Mesenchymal stem cell (in vitro differentiated cells and primary cell): ENCODE data around the gene DCTN2.

Source experiments
- DNase-seq: peaks from one replicate; pipeline ENCODE4 v3.0.0-alpha.2; 2013
- H2AFZ ChIP-seq: one replicate; pipeline ENCODE4 v1.6.1; 2013; ENCODE audit warnings: low read depth, mild to moderate bottlenecking, control low read depth, inconsistent platforms, low read length, moderate library complexity
- H2AK5ac ChIP-seq: 2 replicates; pipeline ENCODE4 v1.6.1; 2013; ENCODE audit warnings: low read length, moderate library complexity, mild to moderate bottlenecking, inconsistent platforms; ENCODE audit not compliant: severe bottlenecking
- H2BK120ac ChIP-seq: one replicate; pipeline ENCODE4 v1.6.1; 2013; ENCODE audit warnings: low read depth, mild to moderate bottlenecking, inconsistent platforms, low read length, moderate library complexity
- H2BK12ac ChIP-seq, 2 experiments: one replicate each; pipeline ENCODE4 v1.6.1; 2013; ENCODE audit warnings: inconsistent platforms in 2 of 2, low read length in 2 of 2, mild to moderate bottlenecking in 2 of 2, moderate library complexity in 2 of 2, control low read depth in 1 of 2
- H2BK15ac ChIP-seq: one replicate; pipeline ENCODE4 v1.6.1; 2013; ENCODE audit warnings: mild to moderate bottlenecking, low read depth, inconsistent platforms; ENCODE audit not compliant: poor library complexity, severe bottlenecking
- H2BK5ac ChIP-seq: 2 replicates; pipeline ENCODE4 v1.6.1; 2013; ENCODE audit warnings: low read depth, mild to moderate bottlenecking, low read length, control low read depth, inconsistent platforms; ENCODE audit not compliant: poor library complexity, severe bottlenecking
- H3K14ac ChIP-seq, 2 experiments: one replicate each; pipeline ENCODE4 v1.6.1; 2013; ENCODE audit warnings: inconsistent platforms in 2 of 2, low read length in 2 of 2, control low read depth in 1 of 2, mild to moderate bottlenecking in 1 of 2, moderate library complexity in 1 of 2
- H3K18ac ChIP-seq, 2 experiments: one replicate each; pipeline ENCODE4 v1.6.1; 2013; ENCODE audit warnings: inconsistent platforms in 2 of 2, low read length in 2 of 2, control low read depth in 1 of 2, low read depth in 1 of 2, mild to moderate bottlenecking in 1 of 2
- H3K23ac ChIP-seq, 2 experiments: one replicate each; pipeline ENCODE4 v1.6.1; 2013; ENCODE audit warnings: inconsistent platforms in 2 of 2, low read length in 2 of 2, mild to moderate bottlenecking in 2 of 2, moderate library complexity in 2 of 2, control low read depth in 1 of 2
- H3K27ac ChIP-seq: 2 replicates; pipeline ENCODE4 v1.5.1; 2013; ENCODE audit warnings: mild to moderate bottlenecking, moderate library complexity, low read length, control low read depth, inconsistent platforms; ENCODE audit not compliant: poor library complexity, severe bottlenecking
- H3K27me3 ChIP-seq, 2 experiments: 2 replicates each; pipeline versions ENCODE4 v1.6.1 to v1.7.0; 2013; ENCODE audit warnings: low read length in 2 of 2, mild to moderate bottlenecking in 2 of 2, moderate library complexity in 2 of 2, control low read depth in 1 of 2, inconsistent platforms in 1 of 2; ENCODE audit not compliant: control insufficient read depth in 1 of 2, insufficient read depth in 1 of 2
- H3K36me3 ChIP-seq, 2 experiments: 2 replicates each; pipeline versions ENCODE4 v1.6.1 to v1.7.0; 2013; ENCODE audit warnings: low read length in 2 of 2, control low read depth in 1 of 2, inconsistent platforms in 1 of 2, low read depth in 1 of 2, mild to moderate bottlenecking in 1 of 2; ENCODE audit not compliant: insufficient read depth in 2 of 2, control insufficient read depth in 1 of 2
- H3K4ac ChIP-seq, 2 experiments: one replicate each; pipeline ENCODE4 v1.6.1; 2013; ENCODE audit warnings: inconsistent platforms in 2 of 2, low read length in 2 of 2, mild to moderate bottlenecking in 2 of 2, moderate library complexity in 2 of 2, control low read depth in 1 of 2, low read depth in 1 of 2
- H3K4me1 ChIP-seq: 2 replicates; pipeline ENCODE4 v1.6.1; 2013; ENCODE audit warnings: low read depth, low read length, control low read depth; ENCODE audit not compliant: control insufficient read depth, insufficient read depth
- H3K4me2 ChIP-seq: 2 replicates; pipeline ENCODE4 v1.6.1; 2013; ENCODE audit warnings: low read length, mild to moderate bottlenecking, inconsistent platforms; ENCODE audit not compliant: poor library complexity, severe bottlenecking
- H3K4me3 ChIP-seq, 2 experiments: 2 replicates each; pipeline versions ENCODE4 v1.5.1 to v1.7.0; 2013; ENCODE audit warnings: low read length in 2 of 2, mild to moderate bottlenecking in 2 of 2, control low read depth in 1 of 2, low read depth in 1 of 2; ENCODE audit not compliant: insufficient read depth in 1 of 2
- H3K79me1 ChIP-seq: replicated peaks from 2 replicates; pipeline ENCODE4 v1.6.1; 2013; ENCODE audit warnings: mild to moderate bottlenecking, control low read depth, low read length, inconsistent platforms; ENCODE audit not compliant: poor library complexity, severe bottlenecking
- H3K9ac ChIP-seq: 2 replicates; pipeline ENCODE4 v1.7.0; 2013; ENCODE audit warnings: mild to moderate bottlenecking, low read length, moderate library complexity
- H3K9me3 ChIP-seq: 2 replicates; pipeline ENCODE4 v1.7.0; 2013; ENCODE audit warnings: mild to moderate bottlenecking, low read length; ENCODE audit not compliant: control insufficient read depth
- H4K8ac ChIP-seq: one replicate; pipeline ENCODE4 v1.6.1; 2013; ENCODE audit warnings: inconsistent platforms, mild to moderate bottlenecking, low read length, moderate library complexity
- H4K91ac ChIP-seq: one replicate; pipeline ENCODE4 v1.6.1; 2013; ENCODE audit warnings: mild to moderate bottlenecking, low read length, inconsistent platforms
- WGBS: methylation state at CpG from one replicate; pipeline ENCODE4 v1.1.7; 2013; ENCODE audit warnings: mixed read lengths; 5-methylcytosine and 5-hydroxymethylcytosine counted together

The DCTN2 gene

GRCh38 chr12:57580466-57580795 is 33.4 kb upstream of the DCTN2 start:
- no peak overlapping the region for H2BK12ac ChIP-seq
- no peak overlapping the region for H3K23ac ChIP-seq
- H2AFZ ChIP-seq = no peak overlapping the region
- H3K4ac ChIP-seq = no peak overlapping the region
- H3K36me3 ChIP-seq = peaks cover 0 to 14% of the 10 kb centered on the region in 2 experiments
- no peak overlapping the region for H2BK15ac ChIP-seq
- H4K91ac ChIP-seq = no peak overlapping the region
- H3K4me2 ChIP-seq = no peak overlapping the region
- no peak for DNase-seq
- no peak overlapping the region for H4K8ac ChIP-seq
- H3K27ac ChIP-seq = no peak overlapping the region
- H3K4me1 ChIP-seq = no peaks in the 10 kb centered on the region
- no peak overlapping the region for H3K4me3 ChIP-seq
- 79% methylated on average over 2 of the region's 4 CpGs for WGBS
- H3K27me3 ChIP-seq = peaks cover 23 to 69% of the 10 kb centered on the region in 2 experiments
- H3K9ac ChIP-seq = no peak overlapping the region
- no peak overlapping the region for H2BK120ac ChIP-seq
- H3K79me1 ChIP-seq = no peaks in the 10 kb centered on the region
- H2BK5ac ChIP-seq = no peak overlapping the region
- H3K18ac ChIP-seq = no peak overlapping the region
- no peaks in the 10 kb centered on the region for H3K9me3 ChIP-seq
- H2AK5ac ChIP-seq = no peak overlapping the region
- no peak overlapping the region for H3K14ac ChIP-seq

DNA sequence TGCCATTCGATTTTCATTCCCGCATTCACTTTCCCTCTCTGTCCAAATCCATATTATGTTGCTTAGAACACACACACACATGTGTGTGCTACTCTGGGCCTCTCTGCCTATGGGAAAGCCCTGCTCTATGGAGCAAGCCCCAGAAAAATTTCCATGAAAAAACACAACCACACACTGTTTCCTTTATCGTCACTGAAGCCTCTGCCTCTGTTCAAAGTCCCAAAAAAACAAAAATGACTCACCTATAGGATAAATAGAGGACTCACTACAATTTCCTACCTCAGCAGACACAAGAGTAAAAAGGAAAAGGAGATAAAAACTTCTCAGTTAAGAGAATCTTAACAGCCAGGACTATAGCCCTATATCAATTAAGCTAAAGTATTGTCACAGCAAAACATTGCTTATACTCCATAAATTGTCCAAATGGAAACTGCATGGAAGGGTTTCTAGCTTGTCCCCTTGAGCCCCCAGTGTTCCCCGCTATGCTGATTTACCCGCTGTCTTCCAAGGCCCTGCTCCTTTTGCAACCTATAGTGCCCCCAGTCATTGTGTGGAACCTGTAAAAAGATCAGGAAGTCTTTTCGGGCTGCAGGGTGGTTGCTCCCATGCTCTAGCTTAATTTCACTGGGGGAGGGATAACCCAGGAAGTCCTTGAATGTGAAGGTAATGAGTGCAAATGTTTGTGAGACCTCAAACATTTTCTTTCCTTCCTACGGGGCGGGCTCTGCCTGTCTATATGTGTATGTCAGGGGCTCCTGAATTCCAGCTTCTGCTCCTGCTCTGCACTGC is 32.9 kb upstream of the DCTN2 start:
- Histone ChIP-seq H3K4ac (no peak overlapping the region), H3K9ac (no peak overlapping the region), H3K27ac (no peak overlapping the region), H2AFZ (no peak overlapping the region), H4K8ac (no peak overlapping the region), H2BK12ac (no peak overlapping the region), H2AK5ac (no peak overlapping the region), H3K4me1 (no peaks in the 10 kb centered on the region), H3K4me3 (no peak overlapping the region), H2BK5ac (no peak overlapping the region), H3K27me3 (peaks cover 17 to 67% of the 10 kb centered on the region in 2 experiments), H3K36me3 (peaks cover 0 to 20% of the 10 kb centered on the region in 2 experiments), H3K14ac (no peak overlapping the region), H2BK15ac (no peak overlapping the region), H2BK120ac (no peak overlapping the region), H3K79me1 (no peaks in the 10 kb centered on the region), H3K18ac (no peak overlapping the region), H3K23ac (no peak overlapping the region), H4K91ac (no peak overlapping the region), H3K9me3 (no peaks in the 10 kb centered on the region), H3K4me2 (no peak overlapping the region)
- DNase-seq = no peak
- WGBS = 88% methylated on average over 8 of the region's 8 CpGs

DNA sequence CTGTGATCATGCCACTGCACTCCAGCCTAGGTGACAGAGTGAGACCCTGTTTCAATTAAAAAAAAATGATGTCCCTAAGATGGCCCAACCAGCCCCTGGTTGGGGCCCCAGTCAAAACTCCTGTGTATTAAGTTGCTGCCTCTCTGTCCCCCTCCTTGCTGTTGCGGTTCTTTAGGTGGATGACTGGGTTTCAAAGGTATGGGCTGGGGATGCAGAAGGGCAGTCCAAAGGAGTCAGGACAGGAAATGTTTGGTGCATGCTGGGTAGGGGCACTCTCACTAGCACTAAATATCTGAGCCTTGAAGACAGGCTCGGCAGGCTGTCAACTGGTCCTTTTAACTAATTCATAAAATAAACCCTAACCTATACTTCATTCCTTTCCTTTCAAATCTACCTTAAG is 32.0 kb upstream of the DCTN2 start:
- Histone ChIP-seq H4K91ac (no peak overlapping the region), H3K4me3 (no peak overlapping the region), H3K36me3 (peaks cover 0 to 20% of the 10 kb centered on the region in 2 experiments), H4K8ac (no peak overlapping the region), H3K27me3 (peaks cover 13 to 62% of the 10 kb centered on the region in 2 experiments), H3K23ac (no peak overlapping the region), H2AK5ac (no peak overlapping the region), H3K79me1 (no peaks in the 10 kb centered on the region), H2BK120ac (no peak overlapping the region), H3K4ac (no peak overlapping the region), H3K9ac (no peak overlapping the region), H3K4me2 (no peak overlapping the region), H2BK15ac (no peak overlapping the region), H2AFZ (no peak overlapping the region), H3K9me3 (no peaks in the 10 kb centered on the region), H3K18ac (no peak overlapping the region), H3K27ac (no peak overlapping the region), H3K14ac (no peak overlapping the region), H3K4me1 (no peaks in the 10 kb centered on the region), H2BK5ac (no peak overlapping the region), H2BK12ac (no peak overlapping the region)
- no peak for DNase-seq
- 86% methylated on average over 2 of the region's 2 CpGs for WGBS

DNA sequence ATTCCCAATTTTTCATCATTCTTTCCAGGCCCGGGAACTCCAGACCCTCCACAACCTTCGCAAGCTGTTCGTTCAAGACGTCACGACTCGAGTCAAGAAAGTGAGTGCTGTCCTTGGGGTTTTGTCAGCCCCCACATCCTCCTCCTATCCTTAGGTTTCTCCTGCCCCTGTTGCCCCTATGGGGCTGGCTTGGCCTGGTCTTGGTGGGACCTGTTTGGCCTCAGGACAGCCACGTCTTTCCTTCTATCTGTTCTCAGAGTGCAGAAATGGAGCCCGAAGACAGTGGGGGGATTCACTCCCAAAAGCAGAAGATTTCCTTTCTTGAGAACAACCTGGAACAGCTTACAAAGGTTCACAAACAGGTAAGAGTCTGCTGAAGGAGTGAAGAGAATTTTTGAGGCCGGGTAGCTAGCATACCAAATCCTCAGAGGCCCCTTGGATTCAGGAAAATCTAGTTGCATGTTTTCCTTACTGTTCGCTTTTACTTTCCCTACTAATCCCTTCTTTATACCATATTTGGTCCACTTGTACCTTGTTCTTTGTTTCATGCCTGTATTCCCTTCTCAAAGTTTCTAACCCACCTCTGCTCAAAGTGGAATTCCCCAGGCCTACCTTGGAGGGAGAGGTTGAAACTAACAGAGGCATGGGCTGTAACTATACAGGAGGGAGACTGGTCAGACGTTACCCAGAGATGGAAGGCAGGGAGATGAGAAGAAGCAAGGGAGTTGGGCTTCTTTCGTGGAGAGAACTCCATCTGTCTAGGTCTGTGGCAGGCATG is 31.2 kb upstream of the DCTN2 start:
- WGBS = 87% methylated on average over 11 of the region's 12 CpGs
- no peak overlapping the region for H4K8ac ChIP-seq
- DNase-seq = no peak
- no peak overlapping the region for H4K91ac ChIP-seq
- no peak overlapping the region for H2BK12ac ChIP-seq
- H3K4me3 ChIP-seq = no peak overlapping the region
- peaks cover 0 to 20% of the 10 kb centered on the region in 2 experiments for H3K36me3 ChIP-seq
- H2BK5ac ChIP-seq = no peak overlapping the region
- no peak overlapping the region for H2BK120ac ChIP-seq
- no peaks in the 10 kb centered on the region for H3K9me3 ChIP-seq
- peaks cover 13 to 57% of the 10 kb centered on the region in 2 experiments for H3K27me3 ChIP-seq
- no peak overlapping the region for H3K27ac ChIP-seq
- H3K4me1 ChIP-seq = no peaks in the 10 kb centered on the region
- no peak overlapping the region for H2AK5ac ChIP-seq
- no peaks in the 10 kb centered on the region for H3K79me1 ChIP-seq
- no peak overlapping the region for H2BK15ac ChIP-seq
- no peak overlapping the region for H3K4me2 ChIP-seq
- no peak overlapping the region for H3K18ac ChIP-seq
- no peak overlapping the region for H3K9ac ChIP-seq
- H3K23ac ChIP-seq = no peak overlapping the region
- no peak overlapping the region for H3K14ac ChIP-seq
- H2AFZ ChIP-seq = no peak overlapping the region
- H3K4ac ChIP-seq = no peak overlapping the region
